ENCODE data around the gene CDC42SE2.
A peak's percentile ranks its signal among the peaks of the same experiment; 100 is the strongest.
"Not testable (repeated sequence)": the region's sequence is repeated elsewhere in the genome, so short reads cannot be mapped to it uniquely, and the experiment has no call there.

CDC42SE2 gene

GRCh38 chr5:131252824-131253171 lies 11.1 kb upstream of the CDC42SE2 start:
- no peak for DNase-seq

GRCh38 chr5:131254025-131254424 lies 9.8 kb upstream of the CDC42SE2 start:
- DNase-seq, result not testable (repeated sequence)

- DNase-seq, result no peak
These were observed 9.1 kb upstream of the CDC42SE2 start for GRCh38 chr5:131254741-131255140.

- DNase-seq, result no peak
These were observed 7.4 kb upstream of the CDC42SE2 start for GRCh38 chr5:131256507-131256823.

- no peak for DNase-seq
These were observed 5.1 kb upstream of the CDC42SE2 start for GRCh38 chr5:131258733-131259132.

GRCh38 chr5:131259326-131259725 lies 4.5 kb upstream of the CDC42SE2 start:
- DNase-seq, result no peak

GRCh38 chr5:131260895-131261294 lies 3.0 kb upstream of the CDC42SE2 start:
- DNase-seq, result no peak

GRCh38 chr5:131261483-131261882 lies 2.4 kb upstream of the CDC42SE2 start:
- no peak for DNase-seq

- DNase-seq, result no peak
These were observed 806 bp upstream of the CDC42SE2 start for GRCh38 chr5:131262953-131263541.

GRCh38 chr5:131264451-131265099 lies 722 bp downstream of the CDC42SE2 start:
- peak; percentile 27 for DNase-seq

- DNase-seq, result no peak
These were observed 1.5 kb downstream of the CDC42SE2 start for GRCh38 chr5:131265311-131265803.

GRCh38 chr5:131266370-131267060 lies 2.7 kb downstream of the CDC42SE2 start:
- no peak for DNase-seq

- DNase-seq, result no peak
These were observed 5.0 kb downstream of the CDC42SE2 start for GRCh38 chr5:131268758-131269370.

GRCh38 chr5:131270809-131271208 lies 7.0 kb downstream of the CDC42SE2 start:
- no peak for DNase-seq

- not testable (repeated sequence) for DNase-seq
These were observed 8.0 kb downstream of the CDC42SE2 start for GRCh38 chr5:131271888-131272287.

- no peak for DNase-seq
These were observed 8.5 kb downstream of the CDC42SE2 start for GRCh38 chr5:131272307-131272706.

GRCh38 chr5:131272724-131273123 lies 8.9 kb downstream of the CDC42SE2 start:
- DNase-seq, result no peak

- DNase-seq, result no peak
These were observed 10.6 kb downstream of the CDC42SE2 start for GRCh38 chr5:131274326-131275063.

- no peak for DNase-seq
These were observed 12.2 kb downstream of the CDC42SE2 start for GRCh38 chr5:131276072-131276471.

GRCh38 chr5:131277447-131277846 lies 13.6 kb downstream of the CDC42SE2 start:
- no peak for DNase-seq

- peak; percentile 29 for DNase-seq
These were observed 14.3 kb downstream of the CDC42SE2 start for GRCh38 chr5:131277875-131278740.

- not testable (repeated sequence) for DNase-seq
These were observed 14.9 kb downstream of the CDC42SE2 start for GRCh38 chr5:131278741-131279124.

Data from NCI-H1105 treated with DMSO at 0.1 percent for 48 hours (cell line).